DOHH2 (cell line): ENCODE results near the gene GOLGA2.
"Not testable (repeated sequence)": the region's sequence is repeated elsewhere in the genome, so short reads cannot be mapped to it uniquely, and the experiment has no call there.

Experiments used
- H3F3A ChIP-seq: fragments of 200-600 bp; sonication (generic), shearing (Covaris generic); 2 replicates; pipeline ENCODE4 v1.6.0; 2016; ENCODE audit warnings: antibody characterized with exemption, mild to moderate bottlenecking; ENCODE audit not compliant: control insufficient read depth, insufficient read depth
- H3K27ac ChIP-seq: fragments of 200-600 bp; sonication (generic); 2 replicates; pipeline ENCODE4 v1.5.1; 2014; ENCODE audit warnings: low read depth, mild to moderate bottlenecking, low read length, moderate library complexity
- H3K27me3 ChIP-seq: fragments of 200-600 bp; sonication (generic); 2 replicates; pipeline ENCODE4 v1.6.1; 2014; ENCODE audit warnings: mild to moderate bottlenecking, low read length, mixed read lengths; ENCODE audit not compliant: control insufficient read depth
- H3K36me3 ChIP-seq: fragments of 200-600 bp; sonication (generic); 2 replicates; pipeline ENCODE4 v1.6.1; 2014; ENCODE audit warnings: mild to moderate bottlenecking, low read length, moderate library complexity, mixed read lengths; ENCODE audit not compliant: control insufficient read depth
- H3K4me1 ChIP-seq: fragments of 200-600 bp; sonication (generic); 2 replicates; pipeline ENCODE4 v1.6.1; 2014; ENCODE audit warnings: mild to moderate bottlenecking, low read length, mixed read lengths; ENCODE audit not compliant: control insufficient read depth
- H3K4me2 ChIP-seq: fragments of 200-600 bp; sonication (generic); 2 replicates; pipeline ENCODE4 v1.6.0; 2014; ENCODE audit warnings: mild to moderate bottlenecking, low read length, moderate library complexity
- H3K4me3 ChIP-seq: fragments of 200-600 bp; sonication (generic); 2 replicates; pipeline ENCODE4 v1.5.1; 2014; ENCODE audit warnings: mild to moderate bottlenecking, low read length, mixed read lengths
- H3K79me2 ChIP-seq: fragments of 200-600 bp; sonication (generic); 2 replicates; pipeline ENCODE4 v1.6.1; 2014; ENCODE audit warnings: mild to moderate bottlenecking, low read length, mixed read lengths; ENCODE audit not compliant: control insufficient read depth
- H3K9me2 ChIP-seq: fragments of 200-600 bp; sonication (generic); replicated peaks from 2 replicates; pipeline ENCODE4 v1.6.1; 2014; ENCODE audit warnings: mild to moderate bottlenecking, low read length, mixed read lengths; ENCODE audit not compliant: control insufficient read depth
- H3K9me3 ChIP-seq: fragments of 200-600 bp; sonication (generic); 2 replicates; pipeline ENCODE4 v1.6.1; 2014; ENCODE audit warnings: antibody characterized with exemption, low read length, mixed read lengths; ENCODE audit not compliant: control insufficient read depth, insufficient read depth
- H4K20me1 ChIP-seq: fragments of 200-600 bp; sonication (generic); 2 replicates; pipeline ENCODE4 v1.6.0; 2014; ENCODE audit warnings: low read depth, mild to moderate bottlenecking, antibody characterized with exemption, low read length, moderate library complexity; ENCODE audit not compliant: control insufficient read depth, insufficient read depth
- CTCF ChIP-seq: fragments of 200-600 bp; sonication (generic); IDR thresholded peaks from one replicate; pipeline ENCODE4 v1.5.1; 2014; ENCODE audit warnings: antibody characterized with exemption, mild to moderate bottlenecking, low read depth, low read length; ENCODE audit not compliant: poor library complexity, severe bottlenecking
- EZH2phosphoT487 ChIP-seq: fragments of 200-600 bp; sonication (generic); IDR thresholded peaks from 2 replicates; pipeline ENCODE4 v1.6.1; 2017; ENCODE audit warnings: borderline replicate concordance, mild to moderate bottlenecking, antibody characterized with exemption, low read length, moderate library complexity, mixed read lengths

Gene GOLGA2

GRCh38 chr9:128232528-128233428, 43.0 kb downstream of the GOLGA2 start:
- no peaks in the 10 kb centered on the region for H4K20me1 ChIP-seq
- H3K27me3 ChIP-seq = 0 out of 2 replicates have a peak, but pooled peaks cover 2% of the 10 kb centered on the region
- no peaks in the 10 kb centered on the region for H3K9me2 ChIP-seq
- no peaks in the 10 kb centered on the region for H3K9me3 ChIP-seq
- no peaks in the 10 kb centered on the region for H3K79me2 ChIP-seq
- H3K36me3 ChIP-seq = no peaks in the 10 kb centered on the region
- TF ChIP-seq CTCF (no peak), EZH2phosphoT487 (no peak)
- H3K27ac ChIP-seq = no peak overlapping the region
- no peak overlapping the region for H3K4me2 ChIP-seq
- no peaks in the 10 kb centered on the region for H3F3A ChIP-seq
- H3K4me1 ChIP-seq = no peaks in the 10 kb centered on the region
- H3K4me3 ChIP-seq = no peak overlapping the region

- H3K9me3 ChIP-seq = no peaks in the 10 kb centered on the region
- no peaks in the 10 kb centered on the region for H3K4me1 ChIP-seq
- H3K27ac ChIP-seq = no peak overlapping the region
- no peaks in the 10 kb centered on the region for H3K36me3 ChIP-seq
- no peaks in the 10 kb centered on the region for H4K20me1 ChIP-seq
- no peaks in the 10 kb centered on the region for H3F3A ChIP-seq
- no peak overlapping the region for H3K4me2 ChIP-seq
- H3K9me2 ChIP-seq = no peaks in the 10 kb centered on the region
- H3K27me3 ChIP-seq = no peaks in the 10 kb centered on the region
- no peaks in the 10 kb centered on the region for H3K79me2 ChIP-seq
- TF ChIP-seq EZH2phosphoT487 (no peak), CTCF (no peak)
- no peak overlapping the region for H3K4me3 ChIP-seq
Measured at GRCh38 chr9:128231638-128232527, 43.9 kb downstream of the GOLGA2 start.

DNA sequence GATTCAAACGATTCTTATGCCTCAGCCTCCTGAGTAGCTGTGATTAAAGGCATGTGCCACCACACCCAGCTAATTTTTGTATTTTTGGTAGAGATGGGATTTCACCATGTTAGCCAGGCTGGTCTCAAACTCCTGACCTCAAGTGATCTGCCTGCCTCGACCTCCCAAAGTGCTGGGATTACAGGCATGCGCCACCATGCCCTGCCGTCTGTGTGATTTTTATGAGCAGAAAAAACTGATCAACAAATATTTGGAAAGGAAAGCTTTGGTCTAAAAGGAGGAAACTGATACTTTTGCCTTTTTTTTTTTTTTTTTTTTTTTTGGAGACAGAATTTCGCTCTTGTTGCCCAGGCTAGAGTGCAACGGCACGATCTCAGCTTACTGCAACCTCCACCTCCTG, 44.9 kb downstream of the GOLGA2 start:
- H3K9me2 ChIP-seq, H3K4me3 ChIP-seq, H3K4me2 ChIP-seq, H3K79me2 ChIP-seq, H3K9me3 ChIP-seq, H3K27ac ChIP-seq, H3K27me3 ChIP-seq, H3F3A ChIP-seq, H3K4me1 ChIP-seq, H3K36me3 ChIP-seq, H4K20me1 ChIP-seq: not testable (repeated sequence)

DNA sequence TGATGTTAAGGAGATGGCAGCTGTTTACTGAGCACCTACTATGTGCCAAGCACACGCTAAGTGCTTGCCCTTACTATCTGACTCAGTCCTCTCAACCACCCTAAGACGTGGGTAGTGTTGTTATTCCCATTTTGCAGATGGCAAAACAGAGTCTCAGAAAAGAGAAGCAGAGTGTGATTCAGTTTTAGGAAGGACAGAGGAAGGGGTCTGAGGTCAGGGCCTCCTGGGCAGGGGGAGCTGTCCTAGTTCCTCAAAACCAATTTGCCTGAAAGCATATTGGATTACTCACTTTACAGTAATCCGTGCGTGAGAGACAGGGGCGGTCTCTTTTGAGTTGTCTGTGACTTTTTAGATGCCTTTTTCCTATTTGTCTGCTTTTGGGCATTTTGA, 49.4 kb downstream of the GOLGA2 start:
- TF ChIP-seq EZH2phosphoT487 (no peak), CTCF (no peak)
- Histone ChIP-seq H3K4me1 (no peaks in the 10 kb centered on the region), H3K27ac (no peak overlapping the region), H3K27me3 (peaks cover 6% of the 10 kb centered on the region), H3K9me2 (no peaks in the 10 kb centered on the region), H3K4me2 (no peak overlapping the region), H3F3A (no peaks in the 10 kb centered on the region), H3K4me3 (no peak overlapping the region), H3K36me3 (no peaks in the 10 kb centered on the region), H3K79me2 (no peaks in the 10 kb centered on the region), H4K20me1 (no peaks in the 10 kb centered on the region), H3K9me3 (no peaks in the 10 kb centered on the region)
